MCF 10A (cell line): ENCODE measurements around the gene AUTS2. TPM values are rescaled to one million over a fixed set of nuclear protein-coding genes. Genes with fewer than 3 reads are reported as not detected.
"Not testable (repeated sequence)": the region's sequence is repeated elsewhere in the genome, so short reads cannot be mapped to it uniquely, and the experiment has no call there.

Experiments used
- BruUV-seq: library from RNA; stranded (reverse); fragments of 400-500 nt; replicated peaks from 2 replicates; lab custom pipeline; 2021; lab: Mats Ljungman, UMichigan
- CTCF ChIA-PET: fragments of 300-600 bp; sonication (Branson Sonifier 250); formaldehyde crosslinking; extraction: SDS; loops from one replicate; lab custom pipeline; 2021; ENCODE audit warnings: antibody characterized with exemption, inconsistent platforms; lab: Yijun Ruan, JAX
- POLR2A ChIA-PET: fragments of 300-600, 350-650 bp; sonication (Branson Sonifier 250); formaldehyde crosslinking; extraction: SDS; loops from one replicate; lab custom pipeline; 2020; ENCODE audit warnings: antibody characterized with exemption, inconsistent platforms; lab: Yijun Ruan, JAX
- DNase-seq: peaks from one replicate; pipeline ENCODE4 v3.0.0-alpha.2; 2018; ENCODE audit not compliant: unreplicated experiment
- H3K27ac Mint-ChIP-seq: one replicate; pipeline ENCODE4 v1.8.0; 2022; ENCODE audit warnings: mild to moderate bottlenecking, low read depth, mixed read lengths; ENCODE audit not compliant: unreplicated experiment
- H3K27me3 Mint-ChIP-seq: one replicate; pipeline ENCODE4 v1.8.0; 2022; ENCODE audit warnings: mixed read lengths; ENCODE audit not compliant: insufficient read depth, unreplicated experiment
- H3K36me3 Mint-ChIP-seq: one replicate; pipeline ENCODE4 v1.8.0; 2022; ENCODE audit warnings: mild to moderate bottlenecking, moderate library complexity, mixed read lengths; ENCODE audit not compliant: insufficient read depth, unreplicated experiment
- H3K4me1 Mint-ChIP-seq: one replicate; pipeline ENCODE4 v1.8.0; 2022; ENCODE audit warnings: mixed read lengths; ENCODE audit not compliant: insufficient read depth, unreplicated experiment
- H3K4me3 Mint-ChIP-seq: one replicate; pipeline ENCODE4 v1.8.0; 2022; ENCODE audit warnings: mild to moderate bottlenecking, moderate library complexity, mixed read lengths; ENCODE audit not compliant: unreplicated experiment
- H3K9me3 Mint-ChIP-seq: one replicate; pipeline ENCODE4 v1.8.0; 2022; ENCODE audit warnings: mixed read lengths; ENCODE audit not compliant: unreplicated experiment
- intact Hi-C: fragments of 100-400 bp; cut with micrococcal nuclease; formaldehyde crosslinking; loops from 2 replicates; pipeline ENCODE4 v1.14.1; 2022
- total RNA-seq: library from RNA; stranded (reverse); gene quantifications from 2 replicates; pipeline ENCODE4 v1.2.3, GENCODE V29; 2022
- TF ChIP-seq, protein P1 (sequence below): fragments of 200-600 bp; IDR thresholded peaks from one replicate; pipeline ENCODE4 v1.8.0; 2022; ENCODE audit warnings: antibody characterized with exemption, mild to moderate bottlenecking; ENCODE audit not compliant: unreplicated experiment

The AUTS2 gene
- total RNA-seq, 1 experiment from 2014 or later = 1.3 TPM

DNA sequence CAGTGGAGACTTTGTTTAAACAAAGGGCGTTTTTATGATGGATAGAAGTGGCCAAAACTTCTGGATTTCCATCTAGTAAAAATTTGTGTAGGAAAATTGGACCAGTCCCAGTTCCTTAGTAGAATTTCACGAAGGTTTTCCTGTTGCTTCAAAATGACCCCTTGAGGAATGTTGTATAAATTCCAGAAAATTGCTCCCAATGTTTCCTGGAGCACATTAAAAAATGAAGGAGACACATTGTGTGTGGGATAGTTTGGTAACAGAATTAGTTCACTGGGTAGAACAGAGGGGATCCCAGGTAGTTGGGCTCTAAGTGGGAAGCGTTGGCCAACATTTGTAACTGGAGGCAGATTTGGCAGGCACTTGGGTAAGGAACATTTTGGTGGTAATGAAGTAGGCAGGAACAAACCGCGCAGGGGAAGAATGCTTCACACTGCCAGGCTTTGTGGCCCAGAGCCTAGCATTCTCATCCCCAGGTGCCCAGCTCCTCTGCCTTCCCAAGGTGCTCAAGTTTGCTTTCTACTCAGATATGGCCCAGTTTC is 758.6 kb downstream of the AUTS2 start:
- Mint-ChIP-seq H3K9me3 (peaks cover 24% of the 10 kb centered on the region), H3K4me1 (no peaks in the 10 kb centered on the region), H3K27ac (no peak overlapping the region), H3K4me3 (no peak overlapping the region), H3K27me3 (no peaks in the 10 kb centered on the region), H3K36me3 (peaks cover 6% of the 10 kb centered on the region)
- CTCF ChIA-PET = no interaction called here
- POLR2A ChIA-PET = no interaction called here
- no TSS peak for BruUV-seq
- TF ChIP-seq, protein P1, sequence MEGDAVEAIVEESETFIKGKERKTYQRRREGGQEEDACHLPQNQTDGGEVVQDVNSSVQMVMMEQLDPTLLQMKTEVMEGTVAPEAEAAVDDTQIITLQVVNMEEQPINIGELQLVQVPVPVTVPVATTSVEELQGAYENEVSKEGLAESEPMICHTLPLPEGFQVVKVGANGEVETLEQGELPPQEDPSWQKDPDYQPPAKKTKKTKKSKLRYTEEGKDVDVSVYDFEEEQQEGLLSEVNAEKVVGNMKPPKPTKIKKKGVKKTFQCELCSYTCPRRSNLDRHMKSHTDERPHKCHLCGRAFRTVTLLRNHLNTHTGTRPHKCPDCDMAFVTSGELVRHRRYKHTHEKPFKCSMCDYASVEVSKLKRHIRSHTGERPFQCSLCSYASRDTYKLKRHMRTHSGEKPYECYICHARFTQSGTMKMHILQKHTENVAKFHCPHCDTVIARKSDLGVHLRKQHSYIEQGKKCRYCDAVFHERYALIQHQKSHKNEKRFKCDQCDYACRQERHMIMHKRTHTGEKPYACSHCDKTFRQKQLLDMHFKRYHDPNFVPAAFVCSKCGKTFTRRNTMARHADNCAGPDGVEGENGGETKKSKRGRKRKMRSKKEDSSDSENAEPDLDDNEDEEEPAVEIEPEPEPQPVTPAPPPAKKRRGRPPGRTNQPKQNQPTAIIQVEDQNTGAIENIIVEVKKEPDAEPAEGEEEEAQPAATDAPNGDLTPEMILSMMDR = no peak
- intact Hi-C loops = no loop called here
- DNase-seq = no peak

DNA sequence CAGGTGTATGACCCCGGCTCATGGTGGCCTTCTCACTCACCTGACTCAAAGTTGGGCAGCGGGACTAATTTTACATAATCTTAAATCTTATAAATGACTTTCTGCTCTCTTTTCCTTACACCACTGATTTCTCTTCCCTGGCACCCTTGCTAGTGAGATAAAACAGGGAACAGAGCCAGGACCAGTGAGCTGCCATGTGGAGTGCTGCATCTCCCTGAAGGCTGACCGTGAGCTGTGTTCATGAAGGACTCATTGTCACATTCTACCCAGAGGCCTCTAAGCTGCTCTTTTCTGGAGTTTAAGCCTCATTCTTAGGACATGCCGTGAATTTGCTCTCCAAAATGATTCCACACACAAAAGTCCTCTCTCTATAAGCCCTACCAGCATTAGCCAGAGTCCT is 762.3 kb downstream of the AUTS2 start:
- Mint-ChIP-seq H3K9me3 (peaks cover 23% of the 10 kb centered on the region), H3K4me3 (no peak overlapping the region), H3K27ac (no peak overlapping the region), H3K36me3 (peaks cover 6% of the 10 kb centered on the region), H3K4me1 (no peaks in the 10 kb centered on the region), H3K27me3 (no peaks in the 10 kb centered on the region)
- POLR2A ChIA-PET = no interaction called here
- CTCF ChIA-PET = no interaction called here
- intact Hi-C loops = no loop called here
- no TSS peak for BruUV-seq
- TF ChIP-seq, protein P1 = no peak
- DNase-seq = no peak

DNA sequence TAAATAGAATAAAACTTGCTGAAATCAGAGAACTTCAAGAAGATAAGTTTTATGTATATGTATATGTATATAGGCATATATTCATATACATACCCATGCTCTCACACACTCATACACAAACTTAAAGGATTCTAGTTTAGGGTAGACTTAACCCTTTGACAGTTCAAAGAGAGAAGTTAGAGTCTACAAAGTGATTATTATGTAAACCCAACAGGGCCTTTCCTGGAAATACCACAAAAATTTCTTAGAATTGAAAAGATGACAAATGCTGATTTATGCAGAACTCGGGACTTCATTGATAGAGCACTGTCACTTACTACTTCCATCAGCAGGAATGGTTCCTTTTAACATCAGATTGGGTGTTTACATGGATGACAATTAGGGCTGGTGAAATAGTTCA is 763.5 kb downstream of the AUTS2 start:
- ChIA-PET POLR2A (no interaction called here), CTCF (no interaction called here)
- H3K4me1 Mint-ChIP-seq = no peaks in the 10 kb centered on the region

DNA sequence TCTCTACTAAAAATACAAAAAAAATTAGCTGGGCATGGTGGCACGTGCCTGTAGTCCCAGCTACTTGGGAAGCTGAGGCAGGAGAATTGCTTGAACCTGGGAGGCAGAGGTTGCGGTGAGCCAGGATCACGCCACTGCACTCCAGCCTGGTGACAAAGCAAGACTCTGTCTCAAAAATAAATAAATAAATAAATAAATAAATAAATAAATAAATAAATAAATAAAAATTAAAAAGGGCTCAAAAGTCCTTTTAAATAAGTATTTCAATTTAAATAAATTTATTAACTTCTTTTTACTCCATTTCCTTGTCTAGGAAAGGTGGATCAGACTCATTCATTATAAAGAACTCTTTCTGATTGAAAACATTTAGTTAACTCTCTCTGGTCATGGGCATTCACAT is 766.1 kb downstream of the AUTS2 start:
- CTCF ChIA-PET = interaction anchor here (0.6 kb wide), 1 partner anchor 48 kb away, joined by 3 read pairs; no protein-coding TSS in a partner anchor
- BruUV-seq, H3K27me3 Mint-ChIP-seq, intact Hi-C loops, POLR2A ChIA-PET, DNase-seq, H3K4me3 Mint-ChIP-seq, H3K27ac Mint-ChIP-seq, H3K36me3 Mint-ChIP-seq, H3K4me1 Mint-ChIP-seq: not testable (repeated sequence)
- H3K9me3 Mint-ChIP-seq = peaks cover 26% of the 10 kb centered on the region

More for the DNA sequence above, 763.5 kb downstream of the AUTS2 start:
- intact Hi-C loops = no loop called here
- H3K27ac Mint-ChIP-seq = no peak overlapping the region
- H3K4me3 Mint-ChIP-seq = no peak overlapping the region
- peaks cover 34% of the 10 kb centered on the region for H3K9me3 Mint-ChIP-seq
- BruUV-seq = no TSS peak
- peaks cover 6% of the 10 kb centered on the region for H3K36me3 Mint-ChIP-seq
- H3K27me3 Mint-ChIP-seq = no peaks in the 10 kb centered on the region
- DNase-seq = no peak
- TF ChIP-seq, protein P1 = no peak
